Activated CD8-positive, alpha-beta T cell treated with anti-CD3 and anti-CD28 coated beads for 36 hours (primary cell): Measurements from ENCODE around the gene OBI1. TPM values are rescaled to one million over a fixed set of nuclear protein-coding genes. Genes with fewer than 3 reads are reported as not detected.
"Not testable (repeated sequence)": the region's sequence is repeated elsewhere in the genome, so short reads cannot be mapped to it uniquely, and the experiment has no call there.

Experiments
- ATAC-seq: fragments of 200-7000 bp; cut with Tn5 transposase; one replicate; pipeline ENCODE4 v1.10.0; 2021; ENCODE audit warnings: mild to moderate bottlenecking, moderate library complexity
- CTCF ChIA-PET: fragments of 350-600 bp; sonication (Branson Sonifier 250); formaldehyde crosslinking; loops from one replicate; lab custom pipeline; 2021; ENCODE audit warnings: antibody characterized with exemption; lab: Charles Lee
- POLR2A ChIA-PET: fragments of 350-600 bp; sonication (Branson Sonifier 250); formaldehyde crosslinking; loops from one replicate; lab custom pipeline; 2021; ENCODE audit warnings: antibody characterized with exemption; lab: Charles Lee
- DNase-seq: peaks from one replicate; pipeline ENCODE4 v3.0.0-alpha.2; 2020
- H3K27ac Mint-ChIP-seq: one replicate; pipeline ENCODE4 v1.8.0; 2021; ENCODE audit warnings: mild to moderate bottlenecking, mixed read lengths
- H3K27me3 Mint-ChIP-seq: one replicate; pipeline ENCODE4 v1.8.0; 2021; ENCODE audit warnings: mixed read lengths
- H3K36me3 Mint-ChIP-seq: one replicate; pipeline ENCODE4 v1.8.0; 2021; ENCODE audit warnings: low read depth, mixed read lengths
- H3K4me1 Mint-ChIP-seq: one replicate; pipeline ENCODE4 v1.8.0; 2021; ENCODE audit warnings: low read depth, mixed read lengths
- H3K4me3 Mint-ChIP-seq: one replicate; pipeline ENCODE4 v1.8.0; 2021; ENCODE audit warnings: mild to moderate bottlenecking, moderate library complexity, mixed read lengths
- H3K9me3 Mint-ChIP-seq: one replicate; pipeline ENCODE4 v1.8.0; 2021; ENCODE audit warnings: mixed read lengths
- CTCF ChIP-seq: fragments of 200-600 bp; IDR thresholded peaks from one replicate; pipeline ENCODE4 v1.8.0; 2022; ENCODE audit warnings: antibody characterized with exemption, mild to moderate bottlenecking
- intact Hi-C: fragments of 100-400 bp; cut with micrococcal nuclease; formaldehyde crosslinking; loops from one replicate; pipeline ENCODE4 v1.10.0; 2022
- total RNA-seq, 2 experiments: library from RNA; stranded (reverse); gene quantifications; one replicate each; pipeline ENCODE4 v1.2.3, GENCODE V29; 2021

OBI1 gene
- total RNA-seq, 2 experiments from 2014 or later = 17.5 to 19.1 TPM

- Mint-ChIP-seq H3K4me1 (peaks cover 26% of the 10 kb centered on the region), H3K27me3 (no peaks in the 10 kb centered on the region), H3K9me3 (no peaks in the 10 kb centered on the region), H3K4me3 (no peak overlapping the region), H3K36me3 (peaks cover 7% of the 10 kb centered on the region), H3K27ac (no peak overlapping the region)
- intact Hi-C loops = no loop called here
- no peak for TF ChIP-seq CTCF
- POLR2A ChIA-PET = no interaction called here
- no peak for DNase-seq
- ATAC-seq = no peak
- CTCF ChIA-PET = interaction anchor here (1.1 kb wide), 1 partner anchor 10 kb away, joined by 3 read pairs; no protein-coding TSS in a partner anchor
These were observed 8.8 kb downstream of the OBI1 start for GRCh38 chr13:78649997-78650716.

GRCh38 chr13:78647109-78647678 lies 11.8 kb downstream of the OBI1 start:
- ATAC-seq, DNase-seq, H3K27me3 Mint-ChIP-seq, POLR2A ChIA-PET, H3K4me3 Mint-ChIP-seq, H3K27ac Mint-ChIP-seq, intact Hi-C loops, H3K9me3 Mint-ChIP-seq, CTCF ChIA-PET: not testable (repeated sequence)
- Mint-ChIP-seq H3K4me1 (peaks cover 16% of the 10 kb centered on the region), H3K36me3 (peaks cover 17% of the 10 kb centered on the region)

GRCh38 chr13:78638216-78638615 lies 20.7 kb downstream of the OBI1 start:
- Mint-ChIP-seq H3K36me3 (peaks cover 76% of the 10 kb centered on the region), H3K27me3 (no peaks in the 10 kb centered on the region), H3K27ac (no peak overlapping the region), H3K4me1 (peaks cover 8% of the 10 kb centered on the region), H3K4me3 (no peak overlapping the region), H3K9me3 (no peaks in the 10 kb centered on the region)
- no peak for TF ChIP-seq CTCF
- ATAC-seq (no peak), DNase-seq (no peak)
- intact Hi-C loops = no loop called here
- ChIA-PET POLR2A (interaction anchor here (1.1 kb wide), 1 partner anchor 20 kb away, joined by 3 read pairs; no protein-coding TSS in a partner anchor), CTCF (no interaction called here)

- no peaks in the 10 kb centered on the region for H3K9me3 Mint-ChIP-seq
- no peaks in the 10 kb centered on the region for H3K27me3 Mint-ChIP-seq
- peaks cover 80% of the 10 kb centered on the region for H3K36me3 Mint-ChIP-seq
- ChIA-PET POLR2A (no interaction called here), CTCF (no interaction called here)
- intact Hi-C loops = no loop called here
- ATAC-seq (no peak), DNase-seq (no peak)
- TF ChIP-seq CTCF = no peak
- H3K4me3 Mint-ChIP-seq = no peak overlapping the region
- peaks cover 9% of the 10 kb centered on the region for H3K4me1 Mint-ChIP-seq
- no peak overlapping the region for H3K27ac Mint-ChIP-seq
These were observed 22.5 kb downstream of the OBI1 start for GRCh38 chr13:78636495-78636894.

- POLR2A ChIA-PET = interaction anchor here (1.0 kb wide), 1 partner anchor 10 kb away, joined by 3 read pairs; no protein-coding TSS in a partner anchor
- Mint-ChIP-seq H3K9me3 (no peaks in the 10 kb centered on the region), H3K4me3 (no peak overlapping the region), H3K27ac (no peak overlapping the region), H3K27me3 (no peaks in the 10 kb centered on the region), H3K36me3 (peaks cover 77% of the 10 kb centered on the region), H3K4me1 (peaks cover 2% of the 10 kb centered on the region)
- no peak for ATAC-seq
- CTCF ChIA-PET = interaction anchor here (1.1 kb wide), 1 partner anchor 13 kb away, joined by 3 read pairs; no protein-coding TSS in a partner anchor
- intact Hi-C loops = no loop called here
- DNase-seq = no peak
- no peak for TF ChIP-seq CTCF
These were observed 26.0 kb downstream of the OBI1 start for GRCh38 chr13:78632996-78633395.
